C4-2B (cell line): Measurements from ENCODE around the gene MCOLN2.
"Not testable (repeated sequence)": the region's sequence is repeated elsewhere in the genome, so short reads cannot be mapped to it uniquely, and the experiment has no call there.

Experiments used
- ZFX ChIP-seq: fragments of 450-650 bp; IDR thresholded peaks from 2 replicates; pipeline ENCODE4 v1.6.1; 2017
- TF ChIP-seq, protein P1 (sequence below): fragments of 450-650 bp; conservative IDR thresholded peaks from 2 replicates; pipeline ENCODE4 v1.5.1; 2017; ENCODE audit warnings: mild to moderate bottlenecking

DNA sequence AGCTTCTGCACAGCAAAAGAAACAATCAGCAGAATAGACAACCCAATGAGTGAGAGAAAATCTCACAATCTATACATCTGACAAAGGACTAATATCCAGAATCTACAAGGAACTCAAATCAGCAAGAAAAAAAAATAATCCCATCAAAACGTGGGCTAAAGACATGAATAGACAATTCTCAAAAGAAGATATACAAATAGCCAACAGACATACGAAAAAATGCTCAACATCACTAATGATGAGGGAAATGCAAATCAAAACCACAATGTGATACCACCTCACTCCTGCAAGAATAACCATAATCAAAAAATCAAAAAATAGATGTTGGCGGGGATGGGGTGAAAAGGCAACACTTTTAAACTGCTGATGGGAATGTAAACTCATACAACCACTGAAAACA lies 10.4 kb downstream of the MCOLN2 start:
- TF ChIP-seq, protein P1, sequence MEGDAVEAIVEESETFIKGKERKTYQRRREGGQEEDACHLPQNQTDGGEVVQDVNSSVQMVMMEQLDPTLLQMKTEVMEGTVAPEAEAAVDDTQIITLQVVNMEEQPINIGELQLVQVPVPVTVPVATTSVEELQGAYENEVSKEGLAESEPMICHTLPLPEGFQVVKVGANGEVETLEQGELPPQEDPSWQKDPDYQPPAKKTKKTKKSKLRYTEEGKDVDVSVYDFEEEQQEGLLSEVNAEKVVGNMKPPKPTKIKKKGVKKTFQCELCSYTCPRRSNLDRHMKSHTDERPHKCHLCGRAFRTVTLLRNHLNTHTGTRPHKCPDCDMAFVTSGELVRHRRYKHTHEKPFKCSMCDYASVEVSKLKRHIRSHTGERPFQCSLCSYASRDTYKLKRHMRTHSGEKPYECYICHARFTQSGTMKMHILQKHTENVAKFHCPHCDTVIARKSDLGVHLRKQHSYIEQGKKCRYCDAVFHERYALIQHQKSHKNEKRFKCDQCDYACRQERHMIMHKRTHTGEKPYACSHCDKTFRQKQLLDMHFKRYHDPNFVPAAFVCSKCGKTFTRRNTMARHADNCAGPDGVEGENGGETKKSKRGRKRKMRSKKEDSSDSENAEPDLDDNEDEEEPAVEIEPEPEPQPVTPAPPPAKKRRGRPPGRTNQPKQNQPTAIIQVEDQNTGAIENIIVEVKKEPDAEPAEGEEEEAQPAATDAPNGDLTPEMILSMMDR = not testable (repeated sequence)
- not testable (repeated sequence) for TF ChIP-seq ZFX
